Activated effector memory CD4-positive, alpha-beta T cell treated with Interleukin-2 at 50 U/mL for 16 hours (primary cell): ENCODE measurements around the gene SUN1.

Experiments
- DNase-seq: peaks from one replicate; pipeline ENCODE4 v3.0.0-alpha.2; 2020

The SUN1 gene

DNA sequence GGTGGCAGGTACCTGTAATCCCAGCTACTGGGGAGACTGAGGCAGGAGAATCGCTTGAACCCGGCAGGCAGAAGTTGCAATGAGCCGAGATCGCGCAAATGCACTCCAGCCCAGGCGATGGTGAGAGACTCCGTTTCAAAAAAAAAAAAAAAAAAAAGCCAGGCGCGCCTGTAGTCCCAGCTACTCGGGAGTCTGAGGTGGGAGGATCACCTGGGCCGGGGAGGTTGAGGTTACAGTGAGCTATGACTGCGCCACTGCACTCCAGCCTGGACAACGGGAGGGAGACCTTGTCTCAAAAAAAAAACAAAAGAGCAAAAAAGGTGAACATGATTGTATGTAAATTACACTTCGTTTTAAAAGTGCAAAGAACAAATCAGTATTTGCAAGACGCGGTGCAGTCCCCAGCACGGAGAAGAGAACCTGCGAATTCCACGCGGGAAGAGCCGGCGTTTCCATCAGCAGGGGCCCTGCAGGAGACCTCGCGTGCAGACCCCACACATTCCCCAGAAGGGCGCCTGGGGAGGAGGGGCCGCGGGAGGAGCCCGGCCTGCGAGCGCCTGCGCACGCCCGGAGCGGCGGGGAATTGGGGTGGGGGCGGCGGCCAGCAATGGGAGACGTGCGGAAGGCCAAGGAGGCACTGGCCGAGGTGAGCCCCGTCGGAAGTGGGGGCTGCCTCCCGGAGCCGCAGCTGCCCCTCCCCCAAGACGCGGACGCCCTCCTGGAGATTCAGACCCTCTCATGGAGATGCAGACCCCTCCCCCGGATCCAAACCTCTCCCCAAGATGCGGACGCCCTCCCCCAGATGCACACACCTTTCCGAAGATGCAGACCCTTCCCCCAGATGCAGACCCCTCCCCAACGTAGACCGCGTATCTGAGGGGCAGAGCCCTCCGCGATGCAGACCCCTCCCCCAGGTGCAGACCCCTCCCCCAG, 16.7 kb upstream of the SUN1 start:
- no peak for DNase-seq

DNA sequence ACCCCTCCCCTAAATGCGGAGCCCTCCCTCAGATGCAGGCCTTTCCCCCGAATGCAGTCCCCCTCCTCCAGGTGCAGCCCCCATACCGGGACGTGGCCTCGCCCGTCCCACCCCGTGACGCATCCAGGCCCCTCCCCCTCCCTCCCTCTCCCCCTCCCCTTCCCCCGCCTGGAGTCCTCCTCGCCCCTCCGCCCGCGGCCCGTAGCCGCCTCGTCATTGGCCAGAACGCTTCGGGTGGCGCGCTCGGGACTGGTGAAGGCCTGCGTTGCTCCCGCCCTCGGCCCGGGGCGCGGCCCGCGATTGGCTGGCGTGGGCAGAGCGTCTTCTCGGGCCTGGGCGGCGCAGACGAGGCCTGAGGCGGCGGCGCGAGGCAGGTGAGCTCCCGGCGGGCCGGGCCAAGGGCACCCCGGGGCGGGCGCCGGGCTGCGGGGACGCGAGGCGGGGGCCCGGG, 16.0 kb upstream of the SUN1 start:
- peak; percentile 95 for DNase-seq

DNA sequence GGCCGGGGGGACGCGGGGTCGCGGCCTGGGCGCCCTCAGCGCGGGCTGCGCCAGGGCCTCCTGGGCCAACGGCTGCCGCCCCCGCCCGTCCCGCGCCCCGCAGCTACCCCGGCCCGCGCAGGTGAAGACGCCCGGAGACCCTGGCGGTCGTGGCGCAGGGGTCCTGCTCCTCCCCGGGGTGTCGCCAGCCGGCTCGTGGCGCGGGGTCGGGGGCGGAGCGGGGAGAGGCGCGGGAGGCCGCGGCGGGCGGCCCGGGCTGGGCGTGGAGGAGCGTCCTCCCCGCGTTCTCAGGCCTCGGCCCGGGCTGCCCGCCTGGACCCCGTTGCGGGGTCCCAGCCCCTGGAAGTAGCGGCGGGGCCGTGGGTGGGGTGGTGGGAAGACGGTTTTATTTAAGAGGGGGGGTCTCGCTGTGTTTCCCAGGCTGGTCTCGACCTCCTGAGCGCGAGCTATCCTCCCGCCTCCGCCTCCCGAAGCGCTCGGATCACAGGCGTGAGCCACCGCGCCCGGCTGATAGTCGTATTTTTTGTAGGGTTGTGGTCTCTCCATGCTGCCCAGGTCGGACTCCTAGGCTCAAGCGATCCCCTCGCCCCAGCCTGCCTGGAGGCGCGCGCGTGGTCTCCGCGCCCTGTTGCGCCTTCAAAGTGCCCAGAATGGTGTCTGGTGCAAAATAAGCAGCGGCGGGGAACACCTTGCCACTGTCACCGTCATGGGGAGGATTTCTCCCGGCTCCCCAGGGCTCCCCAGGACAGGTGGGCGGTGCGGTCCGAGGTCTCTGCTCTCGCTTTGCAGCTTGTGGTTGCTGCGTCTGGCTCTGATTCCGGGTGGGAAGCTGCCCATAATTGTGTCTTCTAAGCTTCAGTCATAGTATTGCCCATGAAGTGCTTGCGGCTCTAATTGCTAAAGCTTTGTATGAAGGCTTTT, 15.3 kb upstream of the SUN1 start:
- DNase-seq = peak; percentile 18

DNA sequence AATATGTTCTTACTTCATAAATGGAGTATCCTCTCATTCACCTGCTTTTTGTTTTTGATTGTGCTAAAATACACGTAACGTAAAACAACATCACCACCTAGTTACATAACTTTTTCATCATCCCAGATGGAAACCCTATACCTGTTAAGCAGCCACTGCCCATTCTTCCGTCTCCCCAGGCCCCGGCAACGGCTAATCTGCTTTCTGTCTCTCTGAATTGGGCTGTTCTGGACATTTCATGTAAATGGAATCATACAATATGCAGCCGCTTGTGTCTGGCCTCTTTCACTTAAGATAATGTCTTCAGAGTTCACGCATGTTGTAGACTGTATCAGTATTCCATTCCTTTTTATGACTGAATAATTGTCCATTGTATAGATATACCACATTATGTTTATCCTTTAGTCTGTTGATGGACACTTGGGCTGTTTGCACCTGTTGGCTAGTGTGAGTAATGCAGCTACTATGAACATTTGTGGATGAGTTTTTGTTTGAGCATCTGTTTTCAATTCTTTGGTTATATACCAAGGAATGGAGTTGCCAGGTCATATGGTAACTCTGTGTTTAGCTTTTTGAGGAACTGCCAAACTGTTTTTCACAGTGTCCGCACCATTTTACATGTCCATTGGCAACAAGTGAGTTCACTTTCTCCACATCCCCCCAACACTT, 14.1 kb upstream of the SUN1 start:
- no peak for DNase-seq

DNA sequence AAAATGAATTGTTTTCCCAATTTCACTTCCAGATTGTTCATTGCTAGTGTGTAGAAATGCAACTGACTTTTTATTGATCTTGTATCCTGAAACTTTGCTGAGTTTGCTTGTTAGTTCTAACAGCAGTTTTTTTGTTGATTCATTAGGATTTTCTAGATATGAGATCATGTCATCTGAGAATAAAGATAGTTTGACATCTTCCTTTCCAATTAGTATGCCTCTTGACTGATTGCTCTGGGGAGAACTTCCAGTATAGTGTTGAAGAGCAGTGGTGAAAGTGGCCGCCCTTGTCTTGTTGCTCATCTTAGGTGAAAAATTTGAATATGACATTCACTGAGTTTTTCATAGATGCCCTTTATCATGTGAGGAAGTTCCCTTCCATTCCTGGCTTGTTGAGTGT, 11.9 kb upstream of the SUN1 start:
- DNase-seq = no peak

DNA sequence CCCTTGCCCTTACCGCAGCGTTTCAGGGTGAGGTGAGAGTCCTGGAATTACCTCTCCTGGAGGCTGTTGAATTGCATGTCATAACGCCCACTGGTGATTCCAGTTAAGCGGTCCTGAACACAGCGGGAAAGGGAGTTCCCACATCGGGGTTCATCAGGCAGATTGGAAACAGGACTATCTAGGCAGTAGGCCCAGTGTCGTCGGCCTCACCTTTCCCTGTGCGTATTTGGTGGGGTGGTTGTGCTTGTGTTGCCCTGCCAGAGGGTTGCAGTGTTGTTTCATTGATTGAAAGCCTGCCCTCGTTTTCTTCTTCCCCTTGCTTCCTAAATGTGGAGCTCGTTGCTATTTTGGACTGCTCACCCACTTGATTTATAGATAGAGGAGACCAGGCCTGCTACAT, 10.6 kb upstream of the SUN1 start:
- DNase-seq = no peak

DNA sequence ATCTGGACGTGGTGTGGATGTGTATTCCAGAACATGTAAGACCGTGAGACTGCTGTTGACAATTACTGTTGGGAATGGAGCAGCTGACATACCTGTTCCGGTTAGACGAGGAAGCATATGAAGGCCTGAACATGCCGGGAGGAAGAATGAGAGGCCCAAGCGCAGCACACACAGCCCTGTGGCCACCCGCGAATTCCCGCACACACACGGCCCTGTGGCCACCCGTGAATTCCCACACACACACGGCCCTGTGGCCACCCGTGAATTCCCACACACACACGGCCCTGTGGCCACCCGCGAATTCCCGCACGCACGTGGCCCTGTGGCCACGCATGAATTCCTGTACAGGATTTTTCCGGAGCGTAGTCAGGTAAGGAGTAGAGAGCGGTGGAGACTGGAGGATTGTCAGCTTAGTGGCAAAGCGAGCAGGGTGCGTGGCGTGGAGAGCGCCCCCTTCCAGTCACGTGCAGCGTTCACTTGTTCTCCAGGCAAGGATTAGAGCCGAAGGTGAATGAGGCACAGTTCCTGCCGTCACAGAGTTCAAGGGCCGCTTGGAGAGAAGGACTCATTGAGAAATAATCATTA, 9.5 kb upstream of the SUN1 start:
- DNase-seq = no peak

DNA sequence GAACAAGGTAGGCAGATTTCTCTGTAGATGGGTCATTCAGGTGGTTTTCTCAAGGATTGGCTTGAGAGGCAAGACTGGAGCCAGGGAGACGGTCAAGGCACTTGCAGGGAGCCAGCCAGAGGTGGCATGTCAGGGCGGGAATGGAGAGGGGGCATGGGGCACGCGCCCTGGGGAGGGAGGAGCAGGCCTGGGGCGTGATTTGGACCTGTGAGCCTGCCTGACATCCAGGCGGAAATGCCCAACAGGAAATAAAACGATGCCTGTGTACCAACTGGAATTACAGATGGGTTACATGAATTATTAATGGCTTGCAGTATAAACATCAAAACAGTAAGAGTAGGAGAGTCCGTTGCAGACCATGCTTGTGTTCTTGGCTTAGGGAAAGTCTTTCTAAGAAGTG, 8.6 kb upstream of the SUN1 start:
- DNase-seq = no peak

DNA sequence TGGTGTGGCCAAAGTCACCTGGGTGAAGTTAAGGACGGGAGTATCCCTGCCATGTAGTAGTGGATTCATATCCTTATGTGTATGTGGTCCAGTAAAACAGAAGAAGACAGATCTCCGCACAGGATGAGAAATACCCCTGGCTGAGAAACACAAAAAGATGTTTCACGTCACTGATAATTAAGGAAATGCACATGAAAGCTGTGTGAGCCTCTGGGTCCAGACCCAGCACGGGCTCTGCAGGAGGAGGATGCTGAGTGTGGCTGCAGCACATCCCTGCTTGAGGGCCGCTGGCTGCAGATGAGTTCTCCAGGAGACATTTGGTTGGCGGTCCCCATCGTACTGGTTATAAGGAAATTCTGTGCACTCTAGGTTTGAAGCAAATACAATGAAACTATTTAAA, 8.2 kb upstream of the SUN1 start:
- no peak for DNase-seq

DNA sequence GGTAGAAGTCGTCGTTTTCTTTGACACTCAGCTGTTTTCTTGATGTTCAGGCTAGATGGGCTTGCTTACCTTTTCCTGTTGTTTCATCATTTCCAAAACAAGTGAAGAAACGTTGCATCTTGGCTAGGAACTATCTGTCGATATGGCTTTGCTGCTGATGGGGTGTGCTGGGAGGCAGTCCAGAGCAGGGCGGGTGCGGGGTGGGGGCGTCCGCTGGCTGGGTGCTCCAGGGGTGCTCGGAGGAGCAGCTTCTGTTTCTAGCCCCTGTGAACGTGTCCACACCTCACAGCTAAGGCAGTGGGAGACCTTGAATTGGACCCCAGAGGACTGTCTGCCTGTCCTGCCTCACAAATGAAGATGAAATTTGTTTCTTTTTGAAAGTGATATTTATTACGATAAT, 7.6 kb upstream of the SUN1 start:
- no peak for DNase-seq

DNA sequence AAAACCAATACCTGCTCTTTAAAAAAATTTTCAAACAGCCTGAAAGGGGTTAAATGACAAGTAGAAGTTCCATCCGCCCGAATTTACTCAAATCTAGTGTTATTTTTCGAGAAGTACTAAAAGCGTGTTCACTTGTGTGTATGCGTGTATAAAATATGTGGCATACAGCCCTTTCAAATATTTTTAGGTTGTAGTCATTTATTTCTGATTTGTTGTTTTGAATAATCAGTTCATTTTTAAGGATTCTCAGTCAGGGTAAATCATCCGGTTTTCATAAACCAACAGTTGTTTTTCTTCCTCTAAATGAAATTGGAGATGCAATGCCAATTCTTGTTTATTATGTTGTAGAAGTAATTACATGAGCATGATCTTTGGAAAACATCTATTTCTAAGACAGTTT, 6.9 kb upstream of the SUN1 start:
- no peak for DNase-seq

DNA sequence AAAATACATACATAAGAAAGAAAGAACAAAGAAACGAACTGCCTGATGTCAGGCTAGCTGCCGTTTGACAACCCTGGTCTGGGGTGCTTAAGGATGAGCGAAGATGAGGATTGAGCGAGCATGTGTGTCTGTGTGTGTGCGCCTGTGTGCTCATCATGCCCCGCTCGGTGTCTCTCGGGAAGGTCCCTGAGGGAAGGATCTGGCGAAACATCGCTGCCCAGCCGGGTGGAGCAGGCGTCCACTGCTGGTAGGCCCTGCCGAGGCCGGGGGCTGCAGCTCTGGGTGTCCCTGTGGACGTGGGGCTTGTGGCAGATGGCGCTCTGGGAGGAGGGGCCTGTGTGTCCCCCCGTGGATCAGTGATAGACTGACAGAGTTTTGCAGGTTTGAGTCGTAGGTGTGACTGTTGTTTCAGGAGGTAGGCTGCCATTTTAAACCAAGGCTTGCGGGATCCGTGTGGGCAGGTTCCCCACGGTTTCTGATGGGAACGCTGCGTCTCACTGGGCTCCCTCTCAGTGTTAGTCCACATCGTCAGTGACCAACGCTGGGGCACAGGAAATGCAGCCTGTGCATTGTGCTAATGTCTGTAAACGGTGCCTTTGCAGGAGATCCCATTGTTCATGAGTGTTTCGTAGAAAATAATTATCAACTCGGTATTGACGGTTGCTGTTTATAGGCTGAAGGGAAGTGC, 5.9 kb upstream of the SUN1 start:
- no peak for DNase-seq

DNA sequence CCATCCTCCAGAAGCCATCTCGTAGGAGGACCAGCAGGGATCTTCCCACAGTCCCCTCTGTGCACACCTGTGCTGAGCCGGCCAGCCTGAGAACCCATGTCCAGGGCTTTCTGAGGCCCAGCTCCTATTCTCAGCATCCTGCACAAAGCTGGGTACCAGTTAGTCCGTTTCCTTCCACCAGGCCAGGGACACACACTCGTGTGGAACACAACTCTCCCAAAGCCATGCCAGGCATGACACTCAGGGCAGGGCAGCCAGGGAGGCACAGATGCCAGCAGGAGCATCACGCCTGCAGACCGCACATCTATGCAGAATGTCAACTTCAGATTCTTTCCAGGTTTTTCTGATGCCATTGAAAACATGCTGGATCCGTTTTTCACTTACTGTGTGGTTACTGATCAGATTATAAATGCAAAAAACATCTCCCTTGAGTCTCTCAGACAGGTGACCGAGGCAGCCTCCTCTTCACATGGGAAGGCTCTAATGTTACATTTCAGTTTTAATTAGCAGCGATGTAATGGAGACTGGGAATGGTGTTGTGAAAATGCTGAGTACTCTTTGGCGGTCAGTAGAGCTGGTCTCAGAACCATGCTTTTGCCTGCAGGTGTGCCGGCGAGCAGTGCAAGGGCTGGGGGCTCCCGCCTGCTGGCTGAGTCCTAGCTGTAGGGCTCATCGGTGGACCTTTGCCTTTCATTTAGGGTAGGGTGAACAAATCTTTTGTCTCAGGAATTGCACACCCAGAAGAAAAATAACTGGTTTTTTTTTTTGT, 3.3 kb upstream of the SUN1 start:
- no peak for DNase-seq

DNA sequence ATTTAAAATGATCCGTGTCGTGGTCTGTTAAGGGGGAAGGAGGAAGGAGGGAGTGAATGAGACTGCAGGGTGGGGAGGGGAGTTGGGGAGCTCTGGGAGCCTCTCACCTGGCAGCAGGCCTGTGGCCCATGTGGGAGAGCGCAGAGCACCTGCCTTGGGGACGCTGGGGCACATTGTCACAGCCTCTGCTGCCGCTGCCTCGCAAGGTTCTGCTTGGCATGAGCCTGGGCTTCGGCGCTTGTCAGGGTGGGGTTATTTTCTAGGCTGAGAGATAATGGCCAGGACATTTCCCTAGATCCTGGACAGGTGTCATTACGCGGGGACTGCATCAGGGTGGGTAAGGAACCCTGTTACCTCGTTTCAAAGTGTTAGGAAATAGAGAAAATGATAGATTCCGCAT, 2.2 kb upstream of the SUN1 start:
- DNase-seq = no peak

DNA sequence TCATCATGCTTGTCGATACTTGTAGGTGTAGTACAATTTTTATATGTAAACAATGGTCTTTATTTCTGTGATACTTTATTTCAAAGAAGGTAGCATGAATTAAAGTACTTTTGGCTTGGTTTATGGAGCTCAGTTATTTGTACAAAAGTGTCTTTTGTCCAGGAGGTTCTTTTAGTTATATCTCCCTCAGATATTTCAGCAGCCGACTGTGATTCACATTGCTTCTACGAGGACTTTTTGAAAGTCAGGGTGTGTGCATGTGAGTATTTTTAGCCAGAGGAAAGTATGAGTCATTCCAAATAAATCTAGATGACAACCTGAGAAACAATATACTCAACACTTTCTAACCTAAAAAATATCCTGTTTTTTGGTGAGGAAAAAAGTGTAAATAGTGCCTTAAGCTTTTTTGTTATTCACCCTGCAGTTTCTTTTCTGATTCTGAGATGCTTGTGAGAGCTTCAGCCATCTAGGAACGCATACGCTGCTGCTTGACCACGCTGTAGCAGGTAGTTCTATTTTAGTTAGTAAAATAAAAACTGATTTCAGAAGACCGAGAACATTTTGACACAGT, 595 bp upstream of the SUN1 start:
- DNase-seq = no peak

DNA sequence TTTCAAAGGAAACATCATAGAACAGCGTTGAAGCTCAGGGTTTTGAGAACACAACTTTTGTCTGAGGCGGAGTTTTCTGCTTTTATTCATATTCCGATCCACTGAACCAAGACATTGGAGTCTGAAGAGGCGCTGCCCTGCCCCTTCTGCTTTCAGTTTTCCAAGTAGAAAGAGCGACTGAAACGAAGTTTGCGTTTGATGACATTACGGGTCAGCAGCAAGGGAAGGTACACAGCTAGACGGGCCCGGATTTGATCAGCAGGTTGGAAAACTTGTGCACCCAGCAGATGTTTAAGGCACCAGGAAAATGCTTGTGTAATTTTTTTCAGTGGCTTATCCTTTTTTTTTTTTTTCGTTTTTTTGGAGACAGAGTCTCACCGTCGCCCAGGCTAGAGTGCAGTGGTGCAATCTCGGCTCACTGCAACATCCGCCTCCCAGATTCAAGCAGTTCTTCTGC, 720 bp downstream of the SUN1 start:
- no peak for DNase-seq

DNA sequence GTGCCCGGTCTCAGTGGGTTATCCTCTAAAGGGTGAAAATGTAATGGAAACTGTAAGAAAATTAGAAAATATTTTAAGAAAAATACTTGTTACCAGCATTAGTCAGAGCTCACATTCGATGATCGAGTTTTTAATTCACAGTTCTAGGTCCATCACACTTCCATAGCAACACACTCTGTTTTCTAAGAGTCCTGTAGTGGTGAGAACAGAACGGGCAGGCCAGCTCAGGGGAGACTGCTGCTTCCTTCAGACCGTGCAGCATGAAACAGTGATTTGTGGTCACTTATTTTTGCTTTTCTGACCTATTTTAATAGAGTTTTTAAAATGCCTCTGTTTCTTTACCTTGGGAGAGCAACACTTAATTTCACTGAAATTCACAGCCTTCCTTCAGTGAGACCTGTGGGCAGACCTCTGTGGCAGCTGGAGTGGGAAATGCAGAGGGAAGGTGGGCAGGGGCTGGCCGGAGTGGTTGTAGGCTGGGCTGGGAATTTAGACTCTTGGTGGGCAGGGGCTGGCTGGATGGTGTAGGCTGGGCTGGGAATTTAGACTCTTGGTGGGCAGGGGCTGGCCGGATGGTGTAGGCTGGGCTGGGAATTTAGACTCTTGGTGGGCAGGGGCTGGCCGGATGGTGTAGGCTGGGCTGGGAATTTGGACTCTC, 1.5 kb downstream of the SUN1 start:
- no peak for DNase-seq

DNA sequence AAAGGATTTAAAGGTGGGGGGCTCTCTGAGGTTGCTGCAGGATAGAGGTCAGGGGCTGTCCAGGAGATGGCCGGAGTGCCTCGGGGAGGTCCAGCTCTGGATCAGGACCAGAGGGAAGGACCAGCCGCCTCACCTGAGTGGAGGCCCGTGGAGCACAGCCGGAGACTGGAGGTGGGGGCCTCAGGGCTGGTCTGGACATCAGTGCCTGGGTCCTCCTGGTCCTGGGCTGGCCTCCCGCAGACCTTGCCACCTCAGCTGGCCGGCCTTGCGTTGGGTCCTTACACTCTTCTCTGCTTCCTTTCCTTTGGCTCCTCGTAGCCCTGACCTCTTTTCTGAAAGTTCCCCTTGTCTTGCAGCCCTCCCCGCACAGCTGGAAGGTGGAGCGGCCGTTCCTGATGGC, 2.0 kb downstream of the SUN1 start:
- DNase-seq = no peak

DNA sequence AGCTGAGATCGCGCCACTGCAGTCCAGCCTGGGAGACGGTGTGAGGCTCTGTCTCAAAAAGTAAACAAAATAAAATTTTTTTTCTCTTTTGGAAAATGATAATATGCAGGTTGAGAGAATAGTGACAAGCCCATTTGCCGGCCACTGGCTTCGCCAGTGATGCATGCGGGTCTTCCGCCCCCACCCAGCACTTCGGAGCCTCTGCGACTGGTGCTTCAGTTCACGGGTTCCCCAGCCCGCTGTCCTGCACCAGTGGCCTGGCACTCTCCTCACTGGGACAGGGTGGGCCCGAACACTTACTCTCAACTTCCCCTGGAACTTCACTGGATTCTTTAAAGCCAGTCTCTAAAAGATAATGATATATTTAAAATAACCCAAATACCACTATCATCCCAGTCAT, 2.7 kb downstream of the SUN1 start:
- no peak for DNase-seq
